ENCODE measurements around the gene NCAPD2. TPM values are rescaled to one million over a fixed set of nuclear protein-coding genes. Genes with fewer than 3 reads are reported as not detected.
"Not testable (repeated sequence)": the region's sequence is repeated elsewhere in the genome, so short reads cannot be mapped to it uniquely, and the experiment has no call there.

Gene NCAPD2
- total RNA-seq, 3 donors from 2014 or later = 21.6 to 66.7 (median 53.9) TPM

DNA sequence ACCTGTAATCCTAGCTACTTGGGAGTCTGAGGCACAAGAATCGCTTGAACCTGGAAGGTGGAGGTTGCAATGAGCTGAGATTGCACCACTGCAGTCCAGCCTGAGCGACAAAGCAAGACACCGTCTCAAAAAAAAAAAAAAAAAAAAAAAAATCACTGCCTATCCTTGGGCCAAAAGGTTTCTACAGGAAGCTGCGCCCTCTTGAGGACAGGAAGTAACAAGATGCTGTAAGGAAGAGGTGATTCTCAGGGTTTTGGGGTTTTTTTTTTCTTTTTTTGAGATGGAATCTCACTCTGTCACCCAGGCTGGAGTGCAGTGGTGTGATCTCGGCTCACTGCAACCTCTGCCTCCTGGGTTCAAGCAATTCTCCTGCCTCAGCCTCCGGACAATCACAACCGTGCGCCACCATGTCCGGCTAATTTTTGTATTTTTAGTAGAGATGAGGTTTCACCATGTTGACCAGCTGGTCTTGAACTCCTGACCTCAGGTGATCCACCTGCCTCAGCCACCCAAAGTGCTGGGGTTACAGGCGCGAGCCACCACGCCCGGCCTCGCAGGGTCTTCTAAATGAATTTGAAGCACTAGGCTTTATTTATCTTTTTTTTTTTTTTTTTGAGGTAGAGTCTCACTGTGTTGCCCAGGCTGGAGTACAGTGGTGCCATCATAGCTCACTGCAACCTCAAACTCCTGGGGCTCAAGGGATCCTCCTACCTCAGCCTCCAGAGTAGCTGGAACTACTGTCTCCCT lies 64.3 kb downstream of the NCAPD2 start:
- H3K4me3 ChIP-seq; intact Hi-C loops (cut with DNase I; ENCODE audit: low total_unique reads); DNase-seq (ENCODE audit: low spot score in 2 of 2); H3K27ac ChIP-seq; H3K9me3 ChIP-seq; H3K27me3 ChIP-seq: not testable (repeated sequence)
- TF ChIP-seq, protein P1, sequence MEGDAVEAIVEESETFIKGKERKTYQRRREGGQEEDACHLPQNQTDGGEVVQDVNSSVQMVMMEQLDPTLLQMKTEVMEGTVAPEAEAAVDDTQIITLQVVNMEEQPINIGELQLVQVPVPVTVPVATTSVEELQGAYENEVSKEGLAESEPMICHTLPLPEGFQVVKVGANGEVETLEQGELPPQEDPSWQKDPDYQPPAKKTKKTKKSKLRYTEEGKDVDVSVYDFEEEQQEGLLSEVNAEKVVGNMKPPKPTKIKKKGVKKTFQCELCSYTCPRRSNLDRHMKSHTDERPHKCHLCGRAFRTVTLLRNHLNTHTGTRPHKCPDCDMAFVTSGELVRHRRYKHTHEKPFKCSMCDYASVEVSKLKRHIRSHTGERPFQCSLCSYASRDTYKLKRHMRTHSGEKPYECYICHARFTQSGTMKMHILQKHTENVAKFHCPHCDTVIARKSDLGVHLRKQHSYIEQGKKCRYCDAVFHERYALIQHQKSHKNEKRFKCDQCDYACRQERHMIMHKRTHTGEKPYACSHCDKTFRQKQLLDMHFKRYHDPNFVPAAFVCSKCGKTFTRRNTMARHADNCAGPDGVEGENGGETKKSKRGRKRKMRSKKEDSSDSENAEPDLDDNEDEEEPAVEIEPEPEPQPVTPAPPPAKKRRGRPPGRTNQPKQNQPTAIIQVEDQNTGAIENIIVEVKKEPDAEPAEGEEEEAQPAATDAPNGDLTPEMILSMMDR (IDR thresholded peaks at IDR 0.05) = peak; percentile 14 to 35 (median 18)
- peaks cover 18% of the 10 kb centered on the region for H3K36me3 ChIP-seq
- H3K4me1 ChIP-seq = peaks cover 5 to 16% of the 10 kb centered on the region in 2 donors

DNA sequence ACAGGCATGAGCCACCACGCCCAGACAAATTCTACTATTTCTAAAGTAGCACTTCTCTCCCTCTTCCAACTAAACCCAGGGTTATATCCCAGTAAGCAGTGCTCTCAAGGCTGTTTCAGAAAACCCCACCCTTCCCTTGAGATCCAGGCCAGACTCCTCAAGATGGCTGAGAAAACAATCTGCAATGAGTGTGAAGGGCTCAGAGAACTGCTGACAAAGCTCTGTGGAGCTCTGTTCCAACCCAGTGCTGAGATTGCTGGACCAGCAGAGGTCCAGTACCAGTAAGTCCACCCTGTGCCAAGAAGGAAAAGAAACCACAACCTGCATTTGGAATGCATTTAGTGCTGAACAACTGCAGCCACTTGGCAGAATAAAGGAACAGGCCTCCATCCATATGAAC lies 65.6 kb downstream of the NCAPD2 start:
- no peaks in the 10 kb centered on the region for H3K9me3 ChIP-seq
- no peak for DNase-seq (ENCODE audit: low spot score in 2 of 2)
- no peak overlapping the region for H3K27ac ChIP-seq
- H3K27me3 ChIP-seq = no peaks in the 10 kb centered on the region
- TF ChIP-seq, protein P1 (IDR thresholded peaks at IDR 0.05) = no peak
- no peak for TF ChIP-seq POLR2A (IDR thresholded peaks at IDR 0.05)
- no peak for TF ChIP-seq POLR2AphosphoS5 (IDR thresholded peaks at IDR 0.05)
- peaks cover 0 to 4% of the 10 kb centered on the region in 2 donors for H3K4me1 ChIP-seq
- H3K4me3 ChIP-seq = no peak overlapping the region
- intact Hi-C loops (cut with DNase I; ENCODE audit: low total_unique reads) = no loop called here
- H3K36me3 ChIP-seq = peaks cover 18% of the 10 kb centered on the region

DNA sequence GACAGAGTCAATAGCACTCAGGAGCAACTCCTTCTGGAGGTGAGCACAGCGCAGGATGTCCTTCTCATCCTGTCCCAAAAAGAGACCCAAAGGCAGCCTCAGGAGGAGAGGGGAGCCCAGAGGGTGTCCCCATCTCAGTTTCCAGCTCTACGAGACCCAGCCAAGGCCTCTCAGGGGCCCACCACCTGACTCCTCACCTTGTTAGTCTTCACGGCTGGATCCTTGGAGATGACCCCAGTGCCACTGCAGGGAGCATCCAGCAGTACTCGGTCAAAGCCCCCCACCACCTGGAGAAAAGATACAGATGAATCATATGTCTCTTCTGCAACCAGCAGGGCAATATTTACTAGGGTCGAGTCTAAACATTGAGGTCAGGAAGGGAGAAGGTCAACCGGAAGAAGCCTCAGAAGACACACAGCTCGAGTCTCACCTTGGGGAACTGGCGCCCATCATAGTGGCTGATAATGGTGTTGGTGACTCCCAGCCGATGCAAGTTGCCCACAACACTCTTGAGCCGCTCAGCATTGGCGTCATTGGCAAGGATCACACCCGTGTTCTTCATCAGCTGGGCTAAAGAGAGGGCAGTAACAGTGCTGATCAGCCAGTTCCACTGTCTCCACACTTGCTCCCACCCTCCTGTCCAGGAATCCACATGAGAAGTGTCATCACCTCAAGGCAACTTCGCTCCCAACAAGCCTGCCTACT lies 66.8 kb downstream of the NCAPD2 start:
- Histone ChIP-seq H3K4me3 (no peak overlapping the region), H3K4me1 (no peaks in the 10 kb centered on the region), H3K27me3 (no peaks in the 10 kb centered on the region), H3K27ac (no peak overlapping the region), H3K36me3 (peaks cover 18% of the 10 kb centered on the region), H3K9me3 (no peaks in the 10 kb centered on the region)
- intact Hi-C loops (cut with DNase I; ENCODE audit: low total_unique reads) = no loop called here
- DNase-seq (ENCODE audit: low spot score in 2 of 2) = no peak
- TF ChIP-seq POLR2AphosphoS5 (IDR thresholded peaks at IDR 0.05) (no peak), POLR2A (IDR thresholded peaks at IDR 0.05) (no peak)
- TF ChIP-seq, protein P1 (IDR thresholded peaks at IDR 0.05) = no peak

DNA sequence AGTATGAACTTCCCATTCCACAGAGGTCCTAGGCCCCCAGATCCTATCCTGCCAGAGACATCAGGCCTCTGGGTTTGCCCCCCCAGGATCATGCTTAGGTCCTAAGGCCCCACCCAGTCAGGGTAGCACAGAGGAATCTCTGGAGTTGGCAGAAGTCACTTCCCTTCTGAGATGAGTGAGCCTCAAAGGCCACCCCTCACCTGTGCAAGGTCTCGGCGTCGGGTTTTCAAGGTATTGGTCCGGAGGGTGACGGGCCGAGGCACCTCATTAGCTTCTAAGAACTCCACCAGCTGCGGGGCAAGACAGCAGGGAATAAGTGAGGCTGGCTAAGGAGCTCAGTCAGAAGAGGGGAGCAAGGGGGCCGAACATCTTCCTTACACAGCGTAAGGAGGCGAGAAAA lies 69.0 kb downstream of the NCAPD2 start:
- DNase-seq (ENCODE audit: low spot score in 2 of 2) = no peak
- Histone ChIP-seq H3K4me3 (no peak overlapping the region), H3K27me3 (no peaks in the 10 kb centered on the region), H3K9me3 (no peaks in the 10 kb centered on the region), H3K27ac (no peak overlapping the region), H3K36me3 (peaks cover 18% of the 10 kb centered on the region), H3K4me1 (no peaks in the 10 kb centered on the region)
- intact Hi-C loops (cut with DNase I; ENCODE audit: low total_unique reads) = loop anchor here (1.0 kb wide), 1 partner anchor 37 kb away; no protein-coding TSS in a partner anchor
- TF ChIP-seq POLR2AphosphoS5 (IDR thresholded peaks at IDR 0.05) (no peak), POLR2A (IDR thresholded peaks at IDR 0.05) (no peak)
- TF ChIP-seq, protein P1 (IDR thresholded peaks at IDR 0.05) = no peak

DNA sequence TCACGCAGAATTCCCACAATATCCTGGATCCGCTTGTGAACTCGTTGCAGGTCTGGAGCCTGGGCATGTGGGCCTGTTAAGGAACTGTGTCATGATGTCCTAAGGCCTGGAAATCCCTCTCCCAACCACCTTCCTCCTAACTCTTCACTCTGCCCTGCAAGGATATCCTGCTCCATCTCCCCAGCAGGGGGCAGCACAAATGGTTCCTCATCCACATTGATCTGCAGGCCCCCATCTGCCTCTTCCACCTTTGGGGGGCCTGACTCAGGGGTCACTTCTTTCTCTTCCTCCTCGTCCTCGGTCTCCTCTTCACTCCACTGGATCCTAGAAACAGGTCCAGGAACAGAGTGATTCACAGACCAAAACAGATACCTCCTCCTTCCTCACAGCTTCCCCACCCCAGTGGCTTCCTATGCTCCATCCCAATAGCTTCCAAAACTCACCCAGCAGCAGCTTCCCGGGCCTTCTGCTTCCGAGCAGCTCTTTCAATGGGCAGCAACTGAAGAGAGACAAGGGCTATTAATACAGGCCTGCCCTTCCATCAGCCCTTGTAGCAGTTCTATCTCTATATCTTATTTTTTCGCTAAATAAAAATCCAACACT lies 69.6 kb downstream of the NCAPD2 start:
- H3K9me3 ChIP-seq = no peaks in the 10 kb centered on the region
- TF ChIP-seq POLR2AphosphoS5 (IDR thresholded peaks at IDR 0.05) = no peak
- TF ChIP-seq, protein P1 (IDR thresholded peaks at IDR 0.05) = peak; percentile 32 to 55 (median 50)
- H3K36me3 ChIP-seq = peaks cover 18% of the 10 kb centered on the region
- no peaks in the 10 kb centered on the region for H3K27me3 ChIP-seq
- no peak overlapping the region for H3K4me3 ChIP-seq
- intact Hi-C loops (cut with DNase I; ENCODE audit: low total_unique reads) = loop anchor here (1.0 kb wide), 1 partner anchor 37 kb away; no protein-coding TSS in a partner anchor
- no peak for DNase-seq (ENCODE audit: low spot score in 2 of 2)
- H3K27ac ChIP-seq = no peak overlapping the region
- no peaks in the 10 kb centered on the region for H3K4me1 ChIP-seq
